Measurements from ENCODE around the gene BICD1.
A peak's percentile ranks its signal among the peaks of the same experiment; 100 is the strongest.

Gene BICD1

GRCh38 chr12:32397696-32398095 is 291.0 kb downstream of the BICD1 start:
- no peak for DNase-seq (ENCODE audit: low read depth)
- no peak overlapping the region for H3K4me3 ChIP-seq (ENCODE audit: low read depth, low read length)
- no peak for TF ChIP-seq CTCF (IDR thresholded peaks at IDR 0.05; ENCODE audit: insufficient read depth, low read depth, low read length, missing control alignments)

- no peak for DNase-seq (ENCODE audit: low read depth)
- no peak for TF ChIP-seq CTCF (IDR thresholded peaks at IDR 0.05; ENCODE audit: insufficient read depth, low read depth, low read length, missing control alignments)
- H3K4me3 ChIP-seq (ENCODE audit: low read depth, low read length) = no peak overlapping the region
Observed at GRCh38 chr12:32398181-32398580, 291.5 kb downstream of the BICD1 start.

GRCh38 chr12:32398816-32399369 is 292.2 kb downstream of the BICD1 start:
- no peak for TF ChIP-seq CTCF (IDR thresholded peaks at IDR 0.05; ENCODE audit: insufficient read depth, low read depth, low read length, missing control alignments)
- no peak for DNase-seq (ENCODE audit: low read depth)
- H3K4me3 ChIP-seq (ENCODE audit: low read depth, low read length) = peak overlapping the region; percentile 73; the same call in 1 of the 2 replicates

- peak; percentile 73 for DNase-seq (ENCODE audit: low read depth)
- peak; percentile 16 for TF ChIP-seq CTCF (IDR thresholded peaks at IDR 0.05; ENCODE audit: insufficient read depth, low read depth, low read length, missing control alignments)
- peak within 1 kb of the TSS; percentile 73 for H3K4me3 ChIP-seq (ENCODE audit: low read depth, low read length)
Observed at GRCh38 chr12:32399370-32400113, 292.9 kb downstream of the BICD1 start, which contains the start of gene FGD4. TSS of gene FGD4 (plus strand) at chr12:32399558.

- no peak for TF ChIP-seq CTCF (IDR thresholded peaks at IDR 0.05; ENCODE audit: insufficient read depth, low read depth, low read length, missing control alignments)
- no peak for DNase-seq (ENCODE audit: low read depth)
- peak overlapping the region; percentile 73 for H3K4me3 ChIP-seq (ENCODE audit: low read depth, low read length)
Observed at GRCh38 chr12:32400114-32400672, 293.5 kb downstream of the BICD1 start.

- no peak for TF ChIP-seq CTCF (IDR thresholded peaks at IDR 0.05; ENCODE audit: insufficient read depth, low read depth, low read length, missing control alignments)
- no peak for DNase-seq (ENCODE audit: low read depth)
- H3K4me3 ChIP-seq (ENCODE audit: low read depth, low read length) = no peak overlapping the region
Observed at GRCh38 chr12:32400866-32401265, 294.2 kb downstream of the BICD1 start.

Data from GM12865 (cell line).